GM19452 (cell line): ENCODE results near the gene PPP1R7.

Source experiments
- ATAC-seq: cut with Tn5 transposase; IDR thresholded peaks from one replicate; pipeline ENCODE4 v1.9.1; 2021; ENCODE audit not compliant: unreplicated experiment

The PPP1R7 gene

GRCh38 chr2:241209271-241209670 is 59.0 kb downstream of the PPP1R7 start:
- ATAC-seq = no peak

- no peak for ATAC-seq
Observed at GRCh38 chr2:241211276-241211675, 61.0 kb downstream of the PPP1R7 start.

GRCh38 chr2:241213041-241213440 is 62.8 kb downstream of the PPP1R7 start:
- ATAC-seq = no peak

GRCh38 chr2:241213567-241213966 is 63.3 kb downstream of the PPP1R7 start:
- ATAC-seq = no peak

- no peak for ATAC-seq
Observed at GRCh38 chr2:241214209-241214608, 63.9 kb downstream of the PPP1R7 start.

- ATAC-seq = no peak
Observed at GRCh38 chr2:241214766-241215165, 64.5 kb downstream of the PPP1R7 start.

GRCh38 chr2:241215421-241215820 is 65.2 kb downstream of the PPP1R7 start:
- no peak for ATAC-seq

GRCh38 chr2:241216211-241216761 is 66.0 kb downstream of the PPP1R7 start:
- ATAC-seq = no peak

- no peak for ATAC-seq
Observed at GRCh38 chr2:241217320-241218031, 67.2 kb downstream of the PPP1R7 start.

- no peak for ATAC-seq
Observed at GRCh38 chr2:241218131-241219029, 68.1 kb downstream of the PPP1R7 start.

- no peak for ATAC-seq
Observed at GRCh38 chr2:241219030-241219382, 68.7 kb downstream of the PPP1R7 start.

- no peak for ATAC-seq
Observed at GRCh38 chr2:241219856-241220356, 69.6 kb downstream of the PPP1R7 start.

- ATAC-seq = no peak
Observed at GRCh38 chr2:241223211-241224017, 73.1 kb downstream of the PPP1R7 start.

GRCh38 chr2:241224018-241224850 is 74.0 kb downstream of the PPP1R7 start:
- ATAC-seq = no peak

GRCh38 chr2:241224851-241225438 is 74.7 kb downstream of the PPP1R7 start:
- no peak for ATAC-seq

- no peak for ATAC-seq
Observed at GRCh38 chr2:241225545-241225944, 75.3 kb downstream of the PPP1R7 start.

- ATAC-seq = no peak
Observed at GRCh38 chr2:241225983-241226382, 75.7 kb downstream of the PPP1R7 start.

- ATAC-seq = no peak
Observed at GRCh38 chr2:241226723-241227572, 76.7 kb downstream of the PPP1R7 start.

GRCh38 chr2:241227594-241227993 is 77.3 kb downstream of the PPP1R7 start:
- ATAC-seq = no peak
